Measurements from ENCODE around the gene APOBEC3F.

DNA sequence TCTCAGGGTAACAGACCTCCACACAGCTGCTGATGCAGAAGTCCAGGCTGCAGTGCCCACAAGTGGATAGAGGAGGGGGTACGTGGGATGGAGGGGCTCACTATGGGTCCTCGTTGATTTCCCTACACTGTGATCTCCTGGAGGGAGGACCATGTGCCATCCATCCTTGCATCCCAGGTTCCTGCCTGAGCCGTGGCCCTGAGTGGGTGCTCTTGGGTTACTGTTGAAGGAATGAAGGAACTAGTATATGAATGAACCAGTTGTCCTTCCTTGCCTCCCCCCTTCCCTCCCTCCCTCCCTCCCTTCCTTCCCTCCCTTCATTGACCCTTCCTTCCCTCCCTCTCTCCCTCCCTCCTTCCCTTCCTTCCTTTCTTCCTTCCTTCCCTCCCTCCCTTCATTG lies 43.1 kb upstream of the APOBEC3F start:
- TF ChIP-seq HOXA9 (CRISPR knock-in tag; IDR thresholded peaks at IDR 0.05; ENCODE audit: borderline replicate concordance): no peak
- TF ChIP-seq, protein P1, sequence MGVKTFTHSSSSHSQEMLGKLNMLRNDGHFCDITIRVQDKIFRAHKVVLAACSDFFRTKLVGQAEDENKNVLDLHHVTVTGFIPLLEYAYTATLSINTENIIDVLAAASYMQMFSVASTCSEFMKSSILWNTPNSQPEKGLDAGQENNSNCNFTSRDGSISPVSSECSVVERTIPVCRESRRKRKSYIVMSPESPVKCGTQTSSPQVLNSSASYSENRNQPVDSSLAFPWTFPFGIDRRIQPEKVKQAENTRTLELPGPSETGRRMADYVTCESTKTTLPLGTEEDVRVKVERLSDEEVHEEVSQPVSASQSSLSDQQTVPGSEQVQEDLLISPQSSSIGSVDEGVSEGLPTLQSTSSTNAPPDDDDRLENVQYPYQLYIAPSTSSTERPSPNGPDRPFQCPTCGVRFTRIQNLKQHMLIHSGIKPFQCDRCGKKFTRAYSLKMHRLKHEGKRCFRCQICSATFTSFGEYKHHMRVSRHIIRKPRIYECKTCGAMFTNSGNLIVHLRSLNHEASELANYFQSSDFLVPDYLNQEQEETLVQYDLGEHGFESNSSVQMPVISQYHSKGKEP (CRISPR knock-in tag; IDR thresholded peaks at IDR 0.05): no peak
- no peak for TF ChIP-seq ZNF501 (CRISPR knock-in tag; IDR thresholded peaks at IDR 0.05)
